Fibroblast of the aortic adventitia (primary cell): ENCODE results near the gene ERGIC1. TPM values are rescaled to one million over a fixed set of nuclear protein-coding genes. Genes with fewer than 3 reads are reported as not detected.
A peak's percentile ranks its signal among the peaks of the same experiment; 100 is the strongest.

Experiments used
- DNase-seq: peaks from one replicate; pipeline ENCODE4 v3.0.0-alpha.2; 2010; ENCODE audit warnings: low read depth
- H3K4me3 ChIP-seq: 2 replicates; pipeline ENCODE4 v1.5.1; 2011; ENCODE audit warnings: low read depth, mild to moderate bottlenecking, control low read depth, low read length, moderate library complexity
- total RNA-seq: library from RNA; depleted of rRNA; stranded (reverse); fragments of >200 nt; gene quantifications from 2 replicates; pipeline ENCODE4 v1.2.3, GENCODE V29; 2012; ENCODE audit warnings: low replicate concordance
- TF ChIP-seq, protein P1 (sequence below): IDR thresholded peaks from 2 replicates; pipeline ENCODE4 v1.5.1; 2011; ENCODE audit warnings: mild to moderate bottlenecking, low read length, control low read depth, inconsistent platforms; ENCODE audit not compliant: insufficient read depth

The ERGIC1 gene
- total RNA-seq, 1 donor = 193 TPM

DNA sequence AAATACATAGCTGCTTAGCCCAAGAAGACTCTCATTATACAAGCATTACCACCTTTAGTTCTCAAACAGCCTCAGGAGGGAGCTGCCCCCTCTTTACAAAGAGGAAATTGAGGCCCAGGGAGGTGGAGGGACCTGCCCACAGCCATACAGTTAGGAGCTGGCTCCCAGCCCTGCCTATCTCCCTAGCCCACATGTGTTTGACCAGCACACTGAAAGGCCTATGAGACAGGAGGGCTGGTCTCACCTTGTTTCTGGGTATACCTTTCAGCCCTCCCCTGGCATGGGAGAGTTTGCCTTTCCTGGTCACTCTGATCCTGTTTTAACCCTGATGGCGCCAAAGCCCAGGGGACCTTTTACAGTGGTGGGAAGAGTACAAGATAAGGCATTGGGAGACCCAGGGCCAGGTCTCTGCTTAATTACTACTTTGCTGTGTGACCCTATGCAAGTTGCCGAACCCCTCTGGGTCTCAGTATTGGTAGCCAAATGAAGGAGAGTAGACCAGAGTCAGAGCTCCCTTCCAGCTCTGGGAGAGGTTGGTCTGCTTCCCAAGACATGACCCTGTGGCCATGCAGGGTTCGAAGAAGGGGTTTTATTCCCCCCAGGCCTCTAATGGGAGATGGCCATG is 64.3 kb downstream of the ERGIC1 start:
- DNase-seq = no peak
- H3K4me3 ChIP-seq = no peak overlapping the region

DNA sequence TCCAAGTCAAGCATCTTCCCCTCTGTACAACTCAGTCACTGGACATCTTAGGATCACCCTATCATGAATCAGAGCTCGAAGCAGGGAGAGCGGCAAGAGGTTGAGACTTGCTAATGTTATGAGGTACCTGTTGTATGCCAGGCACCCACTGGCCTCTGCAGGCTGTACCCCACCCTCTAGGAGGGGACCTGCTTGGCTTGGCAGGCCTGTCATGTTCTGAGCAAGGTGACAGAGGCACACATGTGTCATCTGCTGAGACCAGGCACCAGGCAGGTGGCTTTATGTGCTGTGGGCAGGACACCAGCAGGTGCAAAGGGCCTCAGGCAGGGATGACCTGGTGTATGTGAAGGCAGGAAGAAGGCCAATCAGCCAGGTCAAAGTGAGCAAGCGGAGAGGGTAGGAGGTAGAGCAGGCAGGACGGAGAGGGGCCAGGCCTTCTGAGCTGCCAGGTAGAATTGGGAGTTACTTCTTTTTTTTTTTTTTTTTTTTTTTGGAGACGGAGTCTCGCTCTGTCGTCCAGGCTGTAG is 64.9 kb downstream of the ERGIC1 start:
- no peak overlapping the region for H3K4me3 ChIP-seq
- no peak for DNase-seq
- TF ChIP-seq, protein P1, sequence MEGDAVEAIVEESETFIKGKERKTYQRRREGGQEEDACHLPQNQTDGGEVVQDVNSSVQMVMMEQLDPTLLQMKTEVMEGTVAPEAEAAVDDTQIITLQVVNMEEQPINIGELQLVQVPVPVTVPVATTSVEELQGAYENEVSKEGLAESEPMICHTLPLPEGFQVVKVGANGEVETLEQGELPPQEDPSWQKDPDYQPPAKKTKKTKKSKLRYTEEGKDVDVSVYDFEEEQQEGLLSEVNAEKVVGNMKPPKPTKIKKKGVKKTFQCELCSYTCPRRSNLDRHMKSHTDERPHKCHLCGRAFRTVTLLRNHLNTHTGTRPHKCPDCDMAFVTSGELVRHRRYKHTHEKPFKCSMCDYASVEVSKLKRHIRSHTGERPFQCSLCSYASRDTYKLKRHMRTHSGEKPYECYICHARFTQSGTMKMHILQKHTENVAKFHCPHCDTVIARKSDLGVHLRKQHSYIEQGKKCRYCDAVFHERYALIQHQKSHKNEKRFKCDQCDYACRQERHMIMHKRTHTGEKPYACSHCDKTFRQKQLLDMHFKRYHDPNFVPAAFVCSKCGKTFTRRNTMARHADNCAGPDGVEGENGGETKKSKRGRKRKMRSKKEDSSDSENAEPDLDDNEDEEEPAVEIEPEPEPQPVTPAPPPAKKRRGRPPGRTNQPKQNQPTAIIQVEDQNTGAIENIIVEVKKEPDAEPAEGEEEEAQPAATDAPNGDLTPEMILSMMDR = no peak

More for the DNA sequence above, 64.3 kb downstream of the ERGIC1 start:
- TF ChIP-seq, protein P1 = peak; percentile 6

DNA sequence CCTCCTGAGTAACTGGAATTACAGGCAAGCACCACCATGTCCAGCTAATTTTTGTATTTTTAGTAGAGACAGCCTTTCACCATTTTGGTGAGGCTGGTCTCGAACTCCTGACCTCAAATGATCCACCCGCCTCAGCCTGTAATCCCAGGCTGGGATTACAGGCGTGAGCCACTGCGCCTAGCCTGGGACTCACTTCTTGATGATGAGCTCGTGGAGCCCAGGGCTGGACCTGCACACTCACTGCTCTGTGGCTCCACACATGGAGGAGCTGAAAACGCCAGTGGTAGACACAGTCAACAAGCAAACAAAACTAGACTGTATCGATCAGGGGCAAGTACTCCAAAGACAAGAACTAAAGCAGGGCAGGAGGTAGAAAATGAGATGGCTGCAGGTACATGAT is 65.4 kb downstream of the ERGIC1 start:
- DNase-seq = no peak
- no peak overlapping the region for H3K4me3 ChIP-seq
- TF ChIP-seq, protein P1 = no peak

DNA sequence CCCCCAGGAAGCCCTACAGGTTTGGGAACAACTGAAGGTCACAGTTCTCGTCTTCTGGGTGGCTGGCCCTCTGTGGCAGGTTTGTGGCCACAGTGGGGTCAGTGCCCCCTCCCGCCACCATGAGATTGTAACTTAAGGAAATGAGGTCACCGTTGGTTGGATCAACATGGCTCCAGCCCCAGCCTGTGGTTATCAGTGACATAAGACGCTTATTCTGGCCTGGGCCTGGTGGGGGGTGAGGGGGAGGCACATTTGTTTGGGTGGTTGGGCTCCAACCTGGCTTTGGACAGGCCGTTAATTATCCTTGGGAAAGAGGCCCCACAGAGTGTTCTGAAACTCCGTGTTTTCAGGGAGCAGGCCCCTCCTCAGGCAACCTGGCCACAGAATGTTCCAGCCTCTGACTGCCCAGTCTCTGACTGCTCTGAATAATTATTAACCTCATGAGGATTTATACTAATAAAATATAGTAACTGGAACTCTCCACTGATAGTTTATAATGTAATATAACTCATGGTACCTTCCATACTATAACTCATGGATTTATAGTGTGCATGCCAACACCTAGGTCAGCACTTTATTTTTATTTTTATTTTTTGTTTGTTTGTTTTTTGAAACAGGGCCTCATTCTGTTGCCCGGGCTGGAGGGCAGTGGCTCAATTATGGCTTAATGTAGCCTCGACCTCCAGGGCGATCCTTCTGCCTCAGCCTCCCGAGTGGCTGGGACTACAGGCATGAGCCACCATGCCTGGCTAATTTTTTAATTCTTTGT is 67.1 kb downstream of the ERGIC1 start:
- TF ChIP-seq, protein P1 = no peak
- H3K4me3 ChIP-seq = no peak overlapping the region
- DNase-seq = peak; percentile 85

DNA sequence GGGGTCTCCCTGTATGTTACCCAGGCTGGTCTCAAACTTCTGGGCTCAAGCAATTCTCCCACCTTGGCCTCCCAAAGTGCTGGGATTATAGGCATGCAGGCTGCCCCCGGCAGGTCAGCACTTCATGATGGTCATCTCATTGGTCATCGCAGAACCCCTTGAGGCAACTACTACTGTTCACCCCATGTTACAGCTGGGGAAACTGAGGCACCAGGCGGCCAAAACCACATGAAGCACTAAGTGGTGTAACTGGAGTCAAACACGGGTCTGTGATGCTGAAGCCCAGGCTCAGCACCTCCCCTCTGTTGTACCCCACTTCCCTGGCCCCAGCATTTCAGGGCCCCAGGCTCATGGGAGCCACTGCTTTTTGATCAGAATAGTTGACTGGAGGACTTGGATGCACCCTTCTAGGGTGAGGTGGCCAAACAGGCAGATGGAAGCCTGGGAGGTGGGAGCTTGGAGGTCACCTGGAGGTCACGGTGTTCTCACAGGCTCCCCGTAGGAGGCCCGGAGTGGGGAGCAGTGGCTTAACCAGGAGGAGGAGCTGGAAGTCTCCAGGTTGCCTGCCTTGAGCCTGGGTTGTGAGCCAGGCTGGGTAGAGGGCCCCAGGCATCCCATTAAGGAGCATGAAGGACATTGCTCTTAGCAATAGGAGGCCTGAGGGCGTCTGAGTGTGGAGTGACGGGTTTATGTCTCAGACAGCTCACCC is 67.9 kb downstream of the ERGIC1 start:
- no peak for DNase-seq
- TF ChIP-seq, protein P1 = no peak

DNA sequence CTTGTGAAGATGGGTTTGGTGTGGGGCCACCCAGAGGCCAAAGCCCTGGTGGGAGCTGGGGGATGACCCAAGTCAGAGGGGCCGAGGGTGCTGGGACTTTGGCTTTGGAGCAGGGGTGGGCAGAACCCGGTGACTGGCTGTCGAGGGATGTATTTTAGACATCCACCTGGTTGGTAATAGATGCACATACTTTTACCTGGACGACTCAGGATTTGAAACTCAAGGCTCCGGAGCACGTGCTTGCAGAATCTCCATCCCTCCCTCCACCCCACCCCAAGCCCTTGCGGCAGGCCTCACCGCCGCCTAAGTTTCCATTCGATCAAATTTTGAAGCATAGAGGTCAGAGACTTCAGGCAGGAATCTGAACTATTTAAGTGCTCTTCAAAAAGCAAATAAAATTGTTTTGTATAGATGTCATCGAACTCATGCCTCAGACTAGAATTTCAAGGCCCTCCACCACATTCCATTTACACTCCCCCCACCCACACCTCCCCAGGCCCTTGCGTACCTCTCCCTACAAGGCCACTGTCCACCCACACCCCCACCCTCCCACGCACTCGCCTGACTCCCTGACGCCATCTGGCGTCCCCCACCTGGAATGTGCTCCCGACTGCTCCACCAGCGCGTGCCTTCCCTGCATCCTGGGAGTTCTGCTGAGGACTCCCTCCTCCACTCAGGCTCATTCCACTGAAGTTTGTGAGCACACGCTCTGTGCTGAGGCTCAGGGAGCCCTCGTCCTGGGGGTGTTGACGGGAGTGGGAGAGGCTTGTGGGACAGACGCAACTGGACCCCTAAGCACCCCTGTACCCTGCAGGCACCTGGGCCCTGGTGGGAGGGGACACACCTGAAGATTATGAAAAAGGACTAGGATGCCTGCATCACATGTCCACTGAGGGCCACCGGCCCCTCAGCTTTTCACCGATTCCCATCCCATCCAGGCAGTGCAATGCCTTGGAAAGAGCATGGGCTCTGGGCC is 68.7 kb downstream of the ERGIC1 start:
- DNase-seq = peak; percentile 89
- TF ChIP-seq, protein P1 = peak; percentile 67
- no peak overlapping the region for H3K4me3 ChIP-seq

More for the DNA sequence above, 67.9 kb downstream of the ERGIC1 start:
- no peak overlapping the region for H3K4me3 ChIP-seq
